Measurements from ENCODE around the gene PPP1R7. TPM values are rescaled to one million over a fixed set of nuclear protein-coding genes. Genes with fewer than 3 reads are reported as not detected.

PPP1R7 gene
- polyA plus RNA-seq, 3 donors = 54.9 to 102 (median 84.4) TPM

- Mint-ChIP-seq H3K27ac (no peak overlapping the region), H3K27me3 (ENCODE audit: low read depth in 3 of 3) (peaks cover 41 to 57% (median 44%) of the 10 kb centered on the region in 3 donors), H3K4me1 (peaks cover 15% of the 10 kb centered on the region), H3K4me3 (peak overlapping the region; percentile 86 to 93), H3K36me3 (no peaks in the 10 kb centered on the region), H3K9me3 (peaks cover 0 to 2% (median 0%) of the 10 kb centered on the region in 7 donors)
- H3K79me2 ChIP-seq (ENCODE audit: insufficient read depth, low read length) = no peaks in the 10 kb centered on the region
- peak; percentile 15 for TF ChIP-seq CTCF (IDR thresholded peaks at IDR 0.05)
- no peaks in the 10 kb centered on the region for H3K9me3 ChIP-seq (replicated peaks in 1 of 2; ENCODE audit: control insufficient read depth in 1 of 2, insufficient read depth in 1 of 2, low read length in 2 of 2)
- peak overlapping the region; percentile 67 for H2AFZ ChIP-seq (ENCODE audit: insufficient read depth, low read depth, low read length, poor library complexity, severe bottlenecking)
- peaks cover 8 to 13% of the 10 kb centered on the region in 2 donors for H3K4me1 ChIP-seq (ENCODE audit: control insufficient read depth in 1 of 2, insufficient read depth in 2 of 2, low read length in 2 of 2)
- H3K4me3 ChIP-seq (replicated peaks in 1 of 3; ENCODE audit: low read depth in 2 of 3, low read length in 3 of 3) = peak overlapping the region; percentile 31 to 68 (median 34)
- no peaks in the 10 kb centered on the region for H3K36me3 ChIP-seq (replicated peaks in 1 of 2; ENCODE audit: control insufficient read depth in 1 of 2, insufficient read depth in 2 of 2, low read length in 2 of 2)
- peak; percentile 35 to 58 (median 39) for DNase-seq
- peak overlapping the region; percentile 68 for H3K4me2 ChIP-seq (replicated peaks; ENCODE audit: extremely low read depth, low read length, poor library complexity, severe bottlenecking)
- under 1% methylated on average over 33 of the region's 83 CpGs for WGBS (ENCODE audit: insufficient coverage)
- no peaks in the 10 kb centered on the region for H4K20me1 ChIP-seq (ENCODE audit: insufficient read depth, low read length)
- H3K9ac ChIP-seq (ENCODE audit: insufficient read depth, low read length, poor library complexity, severe bottlenecking) = no peak overlapping the region
- intact Hi-C loops (cut with micrococcal nuclease) = no loop called here
- peaks cover 4 to 30% of the 10 kb centered on the region in 2 donors for H3K27me3 ChIP-seq (ENCODE audit: control insufficient read depth in 2 of 2, insufficient read depth in 2 of 2, low read length in 2 of 2)
- H3K27ac ChIP-seq (ENCODE audit: low read depth in 1 of 2, low read length in 2 of 2) = no peak overlapping the region
These were observed 68.1 kb downstream of the PPP1R7 start for GRCh38 chr2:241218131-241219029.

DNA sequence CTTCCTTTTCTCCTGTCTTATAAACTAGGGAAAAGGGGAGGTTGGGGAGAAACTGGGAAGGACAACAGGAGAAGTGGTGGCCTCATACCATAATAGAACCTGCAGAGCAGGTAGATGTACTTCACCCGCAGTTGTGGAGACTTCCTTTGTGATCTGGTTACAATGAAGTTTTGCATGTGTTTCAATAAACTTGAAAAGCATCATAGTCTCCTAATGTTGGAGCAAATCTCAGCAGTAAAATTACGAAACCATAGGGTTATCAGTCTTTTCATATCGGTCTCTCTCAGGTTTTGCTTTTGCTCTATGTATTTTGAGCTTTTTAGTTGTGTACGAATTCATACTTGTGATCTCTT, 68.7 kb downstream of the PPP1R7 start:
- Histone ChIP-seq H3K27ac (ENCODE audit: low read depth in 1 of 2, low read length in 2 of 2) (no peak overlapping the region), H3K4me1 (ENCODE audit: control insufficient read depth in 1 of 2, insufficient read depth in 2 of 2, low read length in 2 of 2) (peaks cover 8 to 13% of the 10 kb centered on the region in 2 donors), H3K79me2 (ENCODE audit: insufficient read depth, low read length) (no peaks in the 10 kb centered on the region), H3K9ac (ENCODE audit: insufficient read depth, low read length, poor library complexity, severe bottlenecking) (no peak overlapping the region), H3K36me3 (replicated peaks in 1 of 2; ENCODE audit: control insufficient read depth in 1 of 2, insufficient read depth in 2 of 2, low read length in 2 of 2) (no peaks in the 10 kb centered on the region), H3K27me3 (ENCODE audit: control insufficient read depth in 2 of 2, insufficient read depth in 2 of 2, low read length in 2 of 2) (peaks cover 4 to 30% of the 10 kb centered on the region in 2 donors), H3K4me2 (replicated peaks; ENCODE audit: extremely low read depth, low read length, poor library complexity, severe bottlenecking) (peak overlapping the region; percentile 68), H3K9me3 (replicated peaks in 1 of 2; ENCODE audit: control insufficient read depth in 1 of 2, insufficient read depth in 1 of 2, low read length in 2 of 2) (no peaks in the 10 kb centered on the region), H3K4me3 (replicated peaks in 1 of 3; ENCODE audit: low read depth in 2 of 3, low read length in 3 of 3) (peak overlapping the region in 1 of 3 experiments; percentile 68), H4K20me1 (ENCODE audit: insufficient read depth, low read length) (no peaks in the 10 kb centered on the region), H2AFZ (ENCODE audit: insufficient read depth, low read depth, low read length, poor library complexity, severe bottlenecking) (peak overlapping the region; percentile 67)
- no peak overlapping the region for H3K27ac Mint-ChIP-seq
- no CpG with 5 or more reads among the region's 4 CpGs for WGBS (ENCODE audit: insufficient coverage)
- H3K27me3 Mint-ChIP-seq (ENCODE audit: low read depth in 3 of 3) = peaks cover 39 to 59% (median 44%) of the 10 kb centered on the region in 3 donors
- H3K4me3 Mint-ChIP-seq = peak overlapping the region; percentile 86 to 93
- DNase-seq = no peak
- peaks cover 0 to 2% (median 0%) of the 10 kb centered on the region in 7 donors for H3K9me3 Mint-ChIP-seq
- peaks cover 20% of the 10 kb centered on the region for H3K4me1 Mint-ChIP-seq
- no peak for TF ChIP-seq CTCF (IDR thresholded peaks at IDR 0.05)
- intact Hi-C loops (cut with micrococcal nuclease) = no loop called here
- no peaks in the 10 kb centered on the region for H3K36me3 Mint-ChIP-seq
